ENCODE results near the gene RAB3A.

DNA sequence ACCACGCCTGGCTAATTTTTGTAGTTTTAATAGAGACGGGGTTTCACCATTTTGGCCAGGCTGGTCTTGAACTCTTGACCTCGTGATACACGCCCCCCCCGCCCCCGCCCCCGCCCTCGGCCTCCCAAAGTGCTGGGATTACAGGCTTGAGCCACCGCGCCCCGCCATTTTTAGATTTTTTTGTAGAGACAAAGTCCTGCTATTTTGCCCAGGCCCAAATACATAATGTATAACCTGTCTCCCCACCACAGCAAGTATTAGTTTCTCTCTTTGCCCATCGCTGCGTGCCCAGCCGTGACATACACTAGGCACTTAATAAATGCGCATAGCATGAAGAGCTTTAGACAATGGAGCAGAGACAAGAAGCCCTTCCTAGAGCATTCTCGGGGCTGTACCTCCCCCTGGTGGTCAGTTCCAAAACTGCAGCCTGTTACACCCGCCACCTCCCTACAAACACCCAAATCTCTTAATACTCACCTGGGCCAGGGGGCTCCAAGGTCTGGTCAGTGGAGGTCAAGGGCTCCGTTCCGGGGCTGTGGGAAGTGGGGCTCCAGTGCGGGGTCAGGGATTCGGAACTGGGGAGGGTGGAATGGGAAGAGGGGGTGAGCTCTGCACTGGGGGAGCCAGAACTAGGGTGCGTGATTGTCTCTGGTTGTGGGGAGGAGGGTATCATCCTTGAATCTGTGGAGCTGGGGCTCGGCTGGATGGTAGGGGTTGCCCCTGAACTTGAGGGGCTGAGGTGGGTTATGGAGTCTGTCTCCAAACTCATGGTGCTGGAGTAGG, 47.9 kb upstream of the RAB3A start:
- TF ChIP-seq, protein P1, sequence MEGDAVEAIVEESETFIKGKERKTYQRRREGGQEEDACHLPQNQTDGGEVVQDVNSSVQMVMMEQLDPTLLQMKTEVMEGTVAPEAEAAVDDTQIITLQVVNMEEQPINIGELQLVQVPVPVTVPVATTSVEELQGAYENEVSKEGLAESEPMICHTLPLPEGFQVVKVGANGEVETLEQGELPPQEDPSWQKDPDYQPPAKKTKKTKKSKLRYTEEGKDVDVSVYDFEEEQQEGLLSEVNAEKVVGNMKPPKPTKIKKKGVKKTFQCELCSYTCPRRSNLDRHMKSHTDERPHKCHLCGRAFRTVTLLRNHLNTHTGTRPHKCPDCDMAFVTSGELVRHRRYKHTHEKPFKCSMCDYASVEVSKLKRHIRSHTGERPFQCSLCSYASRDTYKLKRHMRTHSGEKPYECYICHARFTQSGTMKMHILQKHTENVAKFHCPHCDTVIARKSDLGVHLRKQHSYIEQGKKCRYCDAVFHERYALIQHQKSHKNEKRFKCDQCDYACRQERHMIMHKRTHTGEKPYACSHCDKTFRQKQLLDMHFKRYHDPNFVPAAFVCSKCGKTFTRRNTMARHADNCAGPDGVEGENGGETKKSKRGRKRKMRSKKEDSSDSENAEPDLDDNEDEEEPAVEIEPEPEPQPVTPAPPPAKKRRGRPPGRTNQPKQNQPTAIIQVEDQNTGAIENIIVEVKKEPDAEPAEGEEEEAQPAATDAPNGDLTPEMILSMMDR (conservative IDR thresholded peaks at IDR 0.05; ENCODE audit: low read length): peak; percentile 99
- TF ChIP-seq EZH2phosphoT487 (IDR thresholded peaks at IDR 0.05; ENCODE audit: borderline replicate concordance, low read depth, low read length): no peak
